ENCODE results near the gene SLC35F3. TPM values are rescaled to one million over a fixed set of nuclear protein-coding genes. Genes with fewer than 3 reads are reported as not detected.
A peak's percentile ranks its signal among the peaks of the same experiment; 100 is the strongest.

Gene SLC35F3
- total RNA-seq, 1 donor from 2014 or later: 0.36 TPM

- Mint-ChIP-seq H3K36me3 (ENCODE audit: low read depth, unreplicated experiment) (no peaks in the 10 kb centered on the region), H3K27ac (ENCODE audit: unreplicated experiment) (no peak overlapping the region), H3K4me1 (ENCODE audit: unreplicated experiment) (no peaks in the 10 kb centered on the region), H3K9me3 (ENCODE audit: unreplicated experiment) (no peaks in the 10 kb centered on the region), H3K27me3 (ENCODE audit: unreplicated experiment) (no peaks in the 10 kb centered on the region), H3K4me3 (ENCODE audit: unreplicated experiment) (no peak overlapping the region)
- DNase-seq (ENCODE audit: low spot score): no peak
- TF ChIP-seq CTCF (IDR thresholded peaks at IDR 0.05; ENCODE audit: unreplicated experiment): no peak
Observed at GRCh38 chr1:234047123-234047522, 142.6 kb downstream of the SLC35F3 start.

GRCh38 chr1:234062166-234062565, 157.7 kb downstream of the SLC35F3 start:
- H3K27me3 Mint-ChIP-seq (ENCODE audit: unreplicated experiment): no peaks in the 10 kb centered on the region

GRCh38 chr1:234065794-234066447, 161.4 kb downstream of the SLC35F3 start:
- H3K27ac Mint-ChIP-seq (ENCODE audit: unreplicated experiment): no peak overlapping the region
- H3K4me3 Mint-ChIP-seq (ENCODE audit: unreplicated experiment): no peak overlapping the region
- no peaks in the 10 kb centered on the region for H3K27me3 Mint-ChIP-seq (ENCODE audit: unreplicated experiment)
- H3K4me1 Mint-ChIP-seq (ENCODE audit: unreplicated experiment): no peaks in the 10 kb centered on the region
- DNase-seq (ENCODE audit: low spot score): peak; percentile 91
- H3K9me3 Mint-ChIP-seq (ENCODE audit: unreplicated experiment): no peaks in the 10 kb centered on the region
- TF ChIP-seq CTCF (IDR thresholded peaks at IDR 0.05; ENCODE audit: unreplicated experiment): peak; percentile 88
- H3K36me3 Mint-ChIP-seq (ENCODE audit: low read depth, unreplicated experiment): no peaks in the 10 kb centered on the region

More at GRCh38 chr1:234062166-234062565, 157.7 kb downstream of the SLC35F3 start:
- H3K4me1 Mint-ChIP-seq (ENCODE audit: unreplicated experiment): no peaks in the 10 kb centered on the region
- H3K27ac Mint-ChIP-seq (ENCODE audit: unreplicated experiment): no peak overlapping the region
- H3K36me3 Mint-ChIP-seq (ENCODE audit: low read depth, unreplicated experiment): no peaks in the 10 kb centered on the region
- TF ChIP-seq CTCF (IDR thresholded peaks at IDR 0.05; ENCODE audit: unreplicated experiment): no peak
- H3K4me3 Mint-ChIP-seq (ENCODE audit: unreplicated experiment): no peak overlapping the region
- no peak for DNase-seq (ENCODE audit: low spot score)
- H3K9me3 Mint-ChIP-seq (ENCODE audit: unreplicated experiment): peaks cover 4% of the 10 kb centered on the region

- no peaks in the 10 kb centered on the region for H3K4me1 Mint-ChIP-seq (ENCODE audit: unreplicated experiment)
- no peaks in the 10 kb centered on the region for H3K27me3 Mint-ChIP-seq (ENCODE audit: unreplicated experiment)
Observed at GRCh38 chr1:234067581-234068337, 163.3 kb downstream of the SLC35F3 start.

More at GRCh38 chr1:234067581-234068337, 163.3 kb downstream of the SLC35F3 start:
- no peaks in the 10 kb centered on the region for H3K9me3 Mint-ChIP-seq (ENCODE audit: unreplicated experiment)
- TF ChIP-seq CTCF (IDR thresholded peaks at IDR 0.05; ENCODE audit: unreplicated experiment): no peak
- H3K4me3 Mint-ChIP-seq (ENCODE audit: unreplicated experiment): no peak overlapping the region
- H3K36me3 Mint-ChIP-seq (ENCODE audit: low read depth, unreplicated experiment): no peaks in the 10 kb centered on the region
- H3K27ac Mint-ChIP-seq (ENCODE audit: unreplicated experiment): no peak overlapping the region
- DNase-seq (ENCODE audit: low spot score): no peak
